GM19043 (cell line): ENCODE results near the gene PERCC1.
"Not testable (repeated sequence)": the region's sequence is repeated elsewhere in the genome, so short reads cannot be mapped to it uniquely, and the experiment has no call there.

Experiments used
- ATAC-seq: cut with Tn5 transposase; IDR thresholded peaks from one replicate; pipeline ENCODE4 v1.9.1; 2021; ENCODE audit warnings: low read depth; ENCODE audit not compliant: unreplicated experiment

The PERCC1 gene

GRCh38 chr16:1433263-1433560, 2.3 kb downstream of the PERCC1 start:
- no peak for ATAC-seq

DNA sequence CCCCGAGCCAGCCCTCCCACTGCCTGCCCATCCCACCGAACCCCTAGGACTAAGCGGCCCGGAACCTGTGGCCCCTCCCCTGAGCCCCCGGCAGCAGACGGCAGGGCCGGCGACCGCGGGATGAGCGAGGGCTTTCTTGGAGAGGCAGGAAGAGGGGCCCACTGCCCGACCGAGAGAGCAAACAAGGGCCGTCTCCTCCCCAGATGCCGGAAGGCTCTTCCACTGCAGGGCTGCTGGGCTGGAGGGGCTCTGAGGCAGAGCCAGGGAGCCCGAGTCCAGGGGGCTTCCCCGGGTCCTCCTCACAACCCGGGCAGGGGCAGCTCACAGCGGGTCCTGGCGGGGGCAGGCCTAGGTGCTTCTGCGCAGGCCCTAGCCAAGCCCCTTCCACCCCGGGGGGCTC, 2.9 kb downstream of the PERCC1 start:
- ATAC-seq: no peak

DNA sequence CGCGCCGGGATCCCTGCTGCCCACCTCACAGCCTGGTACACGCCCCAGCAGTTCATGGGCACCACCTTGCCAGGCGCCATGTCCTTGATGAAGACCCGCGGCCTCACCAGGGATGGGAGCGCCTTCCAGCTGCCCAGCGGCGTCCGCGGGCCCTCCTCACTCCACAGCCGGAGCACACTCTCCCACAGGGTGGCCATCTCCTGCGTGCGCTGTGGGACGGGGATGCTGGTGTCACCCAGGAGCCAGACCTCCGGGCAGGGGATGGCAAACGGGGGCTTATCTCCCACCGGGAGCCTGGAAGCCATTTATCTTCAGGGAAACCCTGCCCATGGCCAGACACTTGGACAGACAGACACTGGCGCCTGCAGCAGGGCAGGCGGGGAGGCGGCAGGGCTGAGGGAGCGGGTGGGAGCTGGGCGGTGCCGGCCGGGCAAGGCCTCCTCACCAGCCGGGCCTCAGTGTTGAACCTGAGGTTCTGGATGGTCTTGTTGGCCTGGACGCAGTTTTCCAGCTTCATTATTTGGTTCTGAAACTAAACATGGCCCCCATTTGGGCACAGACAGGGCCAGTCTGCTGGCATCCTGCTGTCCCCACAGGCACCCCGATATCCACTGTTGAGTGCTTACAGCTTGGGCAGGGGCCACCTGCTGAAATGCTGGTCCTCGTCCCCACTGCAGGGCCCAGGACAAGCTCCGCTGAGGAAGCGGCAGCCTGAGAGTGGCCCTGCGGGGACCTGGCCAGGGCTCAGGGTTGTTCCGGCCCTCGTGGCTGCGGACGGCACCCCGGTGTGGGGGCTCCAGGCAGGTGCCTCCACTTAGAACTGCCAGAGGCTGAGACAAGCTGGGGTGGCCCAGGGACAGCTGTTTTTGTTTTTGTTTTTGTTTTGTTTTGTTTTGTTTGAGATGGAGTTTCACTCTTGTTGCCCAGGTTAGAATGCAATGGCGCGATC, 4.0 kb downstream of the PERCC1 start:
- no peak for ATAC-seq

DNA sequence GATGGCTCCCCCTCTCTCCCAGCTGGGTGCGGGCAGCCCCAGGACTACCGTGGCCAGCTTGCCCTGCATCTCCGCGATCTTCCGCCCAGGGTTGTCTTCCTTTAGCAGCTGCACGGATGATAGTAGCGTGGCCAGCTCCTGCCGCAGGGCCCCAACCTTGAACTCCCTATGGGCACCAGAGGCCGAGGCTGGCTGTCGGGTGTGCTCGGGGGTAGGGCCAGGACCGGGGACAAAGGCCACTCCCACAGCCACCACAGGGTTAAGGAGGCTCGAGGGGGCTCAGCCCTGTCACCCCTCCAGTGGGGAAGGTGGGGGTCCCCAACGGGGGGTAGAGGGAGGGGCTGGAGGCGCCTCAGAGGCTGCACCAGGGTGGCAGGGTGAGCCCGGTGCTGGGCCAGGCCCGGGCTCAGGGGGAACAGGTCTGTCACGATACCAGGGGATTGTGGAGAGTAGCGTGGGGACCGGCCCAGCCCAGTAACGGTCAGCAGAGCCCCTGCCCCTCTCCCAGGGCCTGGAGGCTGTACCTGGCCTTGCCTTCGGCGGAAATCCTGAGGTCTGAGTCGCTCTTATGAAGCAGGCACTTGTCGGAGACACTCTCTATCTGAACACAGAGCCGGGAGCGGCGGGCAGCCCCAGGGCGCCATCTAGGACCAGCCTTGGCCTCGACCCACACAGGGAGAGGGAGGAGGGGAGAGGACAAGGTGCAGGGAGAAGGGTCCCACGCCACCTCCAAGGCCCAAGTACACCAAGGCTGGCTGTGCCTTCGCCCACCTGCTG, 5.2 kb downstream of the PERCC1 start:
- no peak for ATAC-seq

GRCh38 chr16:1436731-1437355, 6.0 kb downstream of the PERCC1 start:
- ATAC-seq: no peak

DNA sequence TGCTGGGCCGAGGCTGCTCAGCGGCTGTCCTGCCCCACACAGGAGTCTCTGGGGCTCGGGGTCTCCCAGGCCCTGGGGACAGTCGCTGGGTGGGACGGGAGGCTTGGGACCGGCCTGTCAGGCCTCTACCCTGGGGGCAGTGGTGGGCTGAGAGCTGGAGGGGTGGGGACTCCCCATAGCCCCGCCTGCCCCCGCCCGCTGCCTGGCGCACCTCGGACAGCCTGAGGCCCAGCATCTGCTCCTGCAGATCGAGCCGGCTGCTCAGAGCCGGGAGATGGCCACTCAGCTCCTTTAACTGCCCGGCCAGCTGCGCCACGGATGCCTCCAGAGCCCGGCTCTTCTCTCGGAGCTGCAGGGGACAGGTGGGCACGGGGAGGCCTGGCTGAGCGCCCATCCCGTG, 6.7 kb downstream of the PERCC1 start:
- ATAC-seq: no peak

GRCh38 chr16:1438229-1439057, 7.6 kb downstream of the PERCC1 start:
- ATAC-seq: no peak

- ATAC-seq: no peak
Measured at GRCh38 chr16:1439058-1439698, 8.3 kb downstream of the PERCC1 start.

DNA sequence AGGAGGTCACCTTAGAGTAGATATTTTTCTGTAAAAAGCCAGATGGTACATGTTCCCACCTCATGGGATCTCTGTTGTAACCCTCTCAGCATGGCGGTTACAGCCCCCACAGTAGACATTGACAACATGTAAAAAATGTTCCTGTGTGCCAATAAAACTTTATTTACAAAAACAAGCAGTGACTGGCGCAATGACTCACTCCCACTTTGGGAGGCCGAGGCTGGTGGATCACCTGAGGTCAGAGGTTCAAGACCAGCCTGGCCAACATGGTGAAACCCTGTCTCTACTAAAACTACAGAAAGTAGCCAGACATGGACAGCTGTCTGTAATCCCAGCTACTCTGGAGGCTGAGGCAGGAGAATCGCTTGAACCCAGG, 8.8 kb downstream of the PERCC1 start:
- ATAC-seq: not testable (repeated sequence)

- ATAC-seq: no peak
Measured at GRCh38 chr16:1441391-1441829, 10.5 kb downstream of the PERCC1 start.

GRCh38 chr16:1442697-1443096, 11.8 kb downstream of the PERCC1 start:
- ATAC-seq: no peak

- ATAC-seq: no peak
Measured at GRCh38 chr16:1443403-1443973, 12.6 kb downstream of the PERCC1 start.

DNA sequence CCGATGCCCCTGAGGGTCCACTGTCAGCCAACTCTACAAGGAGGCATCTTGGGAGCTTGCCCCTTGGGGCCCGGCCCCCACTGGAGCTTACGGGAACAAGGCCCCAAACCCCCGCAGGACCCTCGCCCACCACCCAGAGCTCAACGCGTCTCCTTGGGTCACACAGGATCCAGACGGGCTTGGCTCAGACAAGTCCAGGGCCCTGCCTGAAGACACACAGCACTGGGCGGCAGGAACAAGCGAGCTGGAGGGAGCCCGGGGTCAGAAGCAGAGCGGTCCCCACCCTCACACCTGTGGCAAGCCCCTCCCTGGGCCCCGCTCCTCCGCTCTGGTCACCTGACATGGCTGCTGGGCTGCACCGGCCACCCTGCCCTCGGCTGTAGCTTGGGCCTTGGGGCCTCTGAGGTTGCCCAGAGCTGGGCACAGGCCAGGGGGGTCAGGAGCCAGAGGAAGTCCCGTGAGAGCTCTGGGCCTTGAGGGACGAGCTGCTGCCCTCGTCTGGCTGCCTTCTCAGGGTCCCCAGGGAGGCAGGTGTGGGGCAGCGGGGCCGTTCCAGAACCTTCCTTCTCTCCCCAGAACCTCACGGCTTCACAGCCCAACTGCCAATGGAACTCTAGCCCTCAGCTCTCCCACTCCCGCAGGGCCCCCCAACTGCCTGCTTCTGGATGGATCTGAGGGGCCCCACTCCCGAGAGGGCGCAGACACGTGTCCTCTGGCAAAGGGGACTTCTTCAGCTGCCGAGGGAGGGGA, 13.3 kb downstream of the PERCC1 start, which contains the start of gene CCDC154:
Gene CCDC154 (minus strand): TSS at position 577 of the 750 bp plus-strand sequence. CDS start 234 bp downstream, at position 343.
- no peak for ATAC-seq

- ATAC-seq: no peak
Measured at GRCh38 chr16:1444730-1445517, 14.0 kb downstream of the PERCC1 start.

GRCh38 chr16:1445518-1446203, 14.8 kb downstream of the PERCC1 start:
- no peak for ATAC-seq

- ATAC-seq: no peak
Measured at GRCh38 chr16:1446296-1447080, 15.6 kb downstream of the PERCC1 start.

DNA sequence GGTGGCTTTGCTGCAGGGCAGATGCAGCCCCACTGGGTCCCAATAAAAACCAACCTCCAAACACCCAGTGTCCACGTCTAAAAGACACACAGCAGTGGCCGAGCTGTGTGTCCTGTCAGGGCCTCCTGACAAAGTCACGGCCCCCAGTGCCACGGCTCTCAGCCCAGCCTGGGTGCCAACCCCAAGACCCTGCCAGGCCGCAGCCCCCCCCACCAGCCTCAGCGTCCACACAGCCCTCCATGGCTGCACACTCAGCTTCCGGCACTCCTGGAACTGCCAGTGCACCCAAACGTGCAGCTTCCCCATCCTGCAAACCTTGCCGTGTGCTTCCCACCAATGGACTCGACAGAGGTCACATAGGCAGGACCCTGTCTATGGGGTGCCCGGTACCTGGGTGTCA, 17.1 kb downstream of the PERCC1 start:
- no peak for ATAC-seq
